Neural crest cell (in vitro differentiated cells): ENCODE measurements around the gene NAPEPLD. TPM values are rescaled to one million over a fixed set of nuclear protein-coding genes. Genes with fewer than 3 reads are reported as not detected.
"Not testable (repeated sequence)": the region's sequence is repeated elsewhere in the genome, so short reads cannot be mapped to it uniquely, and the experiment has no call there.

Source experiments
- DNase-seq: peaks from one replicate; pipeline ENCODE4 v3.0.0; 2021; ENCODE audit warnings: low read depth, mixed read lengths, low spot score
- H3K27ac Mint-ChIP-seq: one replicate; pipeline ENCODE4 v1.8.0; 2021; ENCODE audit warnings: mild to moderate bottlenecking, mixed read lengths; ENCODE audit not compliant: unreplicated experiment
- H3K27me3 Mint-ChIP-seq: 2 replicates; pipeline ENCODE4 v1.8.0; 2021; ENCODE audit warnings: low read depth, mild to moderate bottlenecking, mixed read lengths
- H3K36me3 Mint-ChIP-seq: 2 replicates; pipeline ENCODE4 v1.8.0; 2021; ENCODE audit warnings: low read depth, mild to moderate bottlenecking, mixed read lengths
- H3K4me1 Mint-ChIP-seq: 2 replicates; pipeline ENCODE4 v1.8.0; 2021; ENCODE audit warnings: mixed read lengths
- H3K4me3 Mint-ChIP-seq: one replicate; pipeline ENCODE4 v1.8.0; 2021; ENCODE audit warnings: mild to moderate bottlenecking, mixed read lengths
- H3K9me3 Mint-ChIP-seq: 2 replicates; pipeline ENCODE4 v1.8.0; 2021; ENCODE audit warnings: mixed read lengths
- total RNA-seq: library from RNA; stranded (reverse); gene quantifications from 2 replicates; pipeline ENCODE4 v1.2.1, GENCODE V29; 2021
- TF ChIP-seq, protein P1 (sequence below): fragments of 200-600 bp; sonication (generic); conservative IDR thresholded peaks from 2 replicates; pipeline ENCODE4 v1.5.0; 2021; ENCODE audit warnings: antibody characterized with exemption, mild to moderate bottlenecking

NAPEPLD gene
- total RNA-seq, 1 donor from 2014 or later: 15.0 TPM

DNA sequence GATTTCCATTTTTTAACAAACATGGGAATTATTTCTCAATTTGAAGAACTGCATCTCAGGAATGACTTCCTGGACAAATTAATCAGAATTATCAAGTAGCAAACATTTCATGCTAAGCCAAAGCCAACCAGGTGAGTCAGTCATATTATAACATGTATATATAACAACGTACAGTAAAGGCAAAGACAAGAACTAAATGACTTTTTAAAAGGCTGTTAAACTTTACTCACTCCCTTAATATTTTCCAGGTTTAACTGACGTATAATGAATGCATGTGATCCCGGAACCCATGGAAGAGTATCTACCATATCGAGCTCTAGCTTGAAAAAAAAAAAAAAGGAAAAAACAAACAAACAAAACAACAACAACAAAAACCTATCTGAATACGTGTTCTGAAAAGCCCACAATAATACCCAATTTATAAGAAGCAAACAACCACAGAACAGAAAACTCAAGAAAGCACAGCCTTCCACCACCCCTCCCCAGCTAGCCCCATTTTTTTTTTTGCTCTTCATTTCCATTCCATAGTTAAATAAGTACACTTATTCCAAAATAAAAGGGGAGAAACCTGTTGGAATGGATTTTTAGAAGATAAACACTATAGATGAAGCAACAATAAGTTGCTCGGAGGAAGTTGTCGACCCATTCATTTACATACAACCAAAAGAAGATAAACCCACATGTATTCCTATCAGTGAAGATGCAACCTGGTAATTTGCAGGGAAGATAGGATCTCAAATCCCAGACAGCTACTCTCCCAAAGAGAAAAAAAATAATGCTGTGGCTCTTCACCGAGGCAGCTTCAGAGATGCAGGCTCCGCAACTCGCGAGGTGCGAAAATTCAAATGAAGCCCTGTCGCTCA, 537 bp downstream of the NAPEPLD start:
- Mint-ChIP-seq H3K4me1 (peaks cover 41% of the 10 kb centered on the region), H3K4me3 (peak overlapping the region; percentile 94), H3K27ac (peak overlapping the region; percentile 98), H3K36me3 (peaks cover 5% of the 10 kb centered on the region), H3K9me3 (peaks cover 7% of the 10 kb centered on the region), H3K27me3 (no peaks in the 10 kb centered on the region)
- DNase-seq: no peak
- TF ChIP-seq, protein P1, sequence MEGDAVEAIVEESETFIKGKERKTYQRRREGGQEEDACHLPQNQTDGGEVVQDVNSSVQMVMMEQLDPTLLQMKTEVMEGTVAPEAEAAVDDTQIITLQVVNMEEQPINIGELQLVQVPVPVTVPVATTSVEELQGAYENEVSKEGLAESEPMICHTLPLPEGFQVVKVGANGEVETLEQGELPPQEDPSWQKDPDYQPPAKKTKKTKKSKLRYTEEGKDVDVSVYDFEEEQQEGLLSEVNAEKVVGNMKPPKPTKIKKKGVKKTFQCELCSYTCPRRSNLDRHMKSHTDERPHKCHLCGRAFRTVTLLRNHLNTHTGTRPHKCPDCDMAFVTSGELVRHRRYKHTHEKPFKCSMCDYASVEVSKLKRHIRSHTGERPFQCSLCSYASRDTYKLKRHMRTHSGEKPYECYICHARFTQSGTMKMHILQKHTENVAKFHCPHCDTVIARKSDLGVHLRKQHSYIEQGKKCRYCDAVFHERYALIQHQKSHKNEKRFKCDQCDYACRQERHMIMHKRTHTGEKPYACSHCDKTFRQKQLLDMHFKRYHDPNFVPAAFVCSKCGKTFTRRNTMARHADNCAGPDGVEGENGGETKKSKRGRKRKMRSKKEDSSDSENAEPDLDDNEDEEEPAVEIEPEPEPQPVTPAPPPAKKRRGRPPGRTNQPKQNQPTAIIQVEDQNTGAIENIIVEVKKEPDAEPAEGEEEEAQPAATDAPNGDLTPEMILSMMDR: no peak

DNA sequence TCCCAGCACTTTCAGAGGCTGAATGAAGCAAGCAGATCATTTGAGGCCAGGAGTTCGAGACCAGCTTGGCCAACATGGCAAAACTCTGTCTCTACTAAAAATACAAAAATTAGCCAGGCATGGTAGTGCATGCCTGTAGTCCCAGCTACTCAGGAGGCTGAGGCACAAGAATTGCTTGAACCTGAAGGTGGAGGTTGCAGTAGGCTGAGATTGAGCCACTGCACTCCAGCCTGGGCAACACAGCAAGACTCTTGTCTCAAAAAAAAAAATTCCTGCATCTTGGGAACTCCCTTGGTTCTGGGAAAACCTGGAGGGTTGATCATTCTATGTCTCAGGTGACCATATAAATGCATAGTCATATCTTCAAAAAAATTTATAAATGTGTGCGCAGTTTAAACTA, 4.1 kb downstream of the NAPEPLD start:
- Mint-ChIP-seq H3K4me3 (peak overlapping the region; percentile 36), H3K4me1 (peaks cover 34% of the 10 kb centered on the region), H3K36me3 (peaks cover 15% of the 10 kb centered on the region)
- not testable (repeated sequence) for DNase-seq, H3K9me3 Mint-ChIP-seq, H3K27ac Mint-ChIP-seq, H3K27me3 Mint-ChIP-seq

DNA sequence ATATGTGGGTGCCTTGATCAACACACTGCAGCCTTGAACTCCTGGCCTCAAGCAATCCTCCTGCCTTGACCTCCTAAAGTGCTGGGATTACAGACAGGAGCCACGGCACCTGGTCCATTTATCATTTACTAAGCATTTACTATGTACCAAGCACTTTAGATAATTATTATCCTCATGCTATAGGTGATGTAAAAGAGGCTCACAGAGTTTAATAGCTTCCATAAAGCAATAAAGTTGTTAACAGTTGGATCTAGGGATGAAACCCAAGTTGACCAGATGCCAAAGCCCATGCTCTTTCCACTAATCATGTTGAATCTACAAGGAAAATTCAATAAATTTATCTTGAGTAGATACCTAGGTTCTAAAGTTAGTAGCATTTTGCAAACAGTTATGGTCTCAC, 5.0 kb downstream of the NAPEPLD start:
- H3K27ac Mint-ChIP-seq: no peak overlapping the region
- TF ChIP-seq, protein P1: no peak
- no peak overlapping the region for H3K4me3 Mint-ChIP-seq
- H3K9me3 Mint-ChIP-seq: no peaks in the 10 kb centered on the region
- peaks cover 12% of the 10 kb centered on the region for H3K36me3 Mint-ChIP-seq
- H3K27me3 Mint-ChIP-seq: no peaks in the 10 kb centered on the region
- H3K4me1 Mint-ChIP-seq: peaks cover 30% of the 10 kb centered on the region
- no peak for DNase-seq

DNA sequence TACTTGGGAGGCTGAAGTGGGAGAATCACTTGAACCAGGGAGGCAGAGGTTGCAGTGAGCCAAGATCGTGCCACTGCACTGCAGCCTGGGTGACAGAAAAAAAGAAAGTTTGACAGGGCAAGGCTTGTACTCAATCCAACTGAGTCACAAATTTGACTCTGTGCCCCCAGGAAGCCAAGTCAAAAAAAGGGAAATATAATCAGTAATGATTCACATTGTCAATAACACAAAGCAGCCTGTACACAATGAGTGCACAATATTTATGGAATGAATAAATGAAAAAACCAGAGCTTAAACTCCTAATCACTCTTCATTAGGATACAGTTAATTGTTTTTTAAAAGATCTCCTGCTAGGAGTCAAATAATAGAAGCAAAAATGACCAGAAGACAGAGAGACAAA, 6.4 kb downstream of the NAPEPLD start:
- DNase-seq: no peak
- Mint-ChIP-seq H3K4me3 (no peak overlapping the region), H3K27ac (no peak overlapping the region), H3K4me1 (peaks cover 17% of the 10 kb centered on the region), H3K36me3 (peaks cover 12% of the 10 kb centered on the region), H3K9me3 (no peaks in the 10 kb centered on the region), H3K27me3 (no peaks in the 10 kb centered on the region)
- TF ChIP-seq, protein P1: no peak

DNA sequence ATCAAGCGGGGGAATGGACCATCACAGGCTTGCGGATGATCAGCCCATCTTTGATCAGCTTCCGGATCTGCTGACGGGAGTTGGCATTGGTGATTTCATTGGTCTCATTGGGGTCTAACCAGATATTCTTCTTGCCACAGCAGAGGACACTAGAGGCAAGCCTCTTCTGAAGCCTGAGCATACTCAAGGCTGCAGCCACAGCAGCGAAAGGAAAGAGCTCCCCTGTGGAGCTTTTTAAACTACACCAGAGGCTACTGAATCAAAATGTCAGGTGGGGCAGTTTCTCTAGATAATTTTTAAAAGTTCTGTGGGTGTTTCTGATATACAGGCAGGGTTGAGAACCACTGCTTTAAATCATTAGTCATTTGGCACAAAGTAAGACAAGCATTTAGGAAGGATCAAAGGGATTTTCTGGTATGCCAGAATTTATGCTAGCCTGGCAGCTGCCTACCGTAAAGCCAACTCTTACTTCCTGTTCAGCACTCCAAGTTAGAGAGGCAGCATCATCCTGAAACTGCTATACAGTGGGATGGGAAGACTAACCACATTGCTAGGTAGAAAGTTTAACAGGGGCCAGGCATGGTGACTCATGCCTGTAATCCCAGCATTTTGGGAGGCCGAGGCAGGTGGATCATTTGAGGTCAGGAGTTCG, 7.0 kb downstream of the NAPEPLD start:
- H3K36me3 Mint-ChIP-seq: peaks cover 12% of the 10 kb centered on the region
- no peaks in the 10 kb centered on the region for H3K9me3 Mint-ChIP-seq
- no peak overlapping the region for H3K27ac Mint-ChIP-seq
- TF ChIP-seq, protein P1: no peak
- no peaks in the 10 kb centered on the region for H3K27me3 Mint-ChIP-seq
- no peak for DNase-seq
- no peak overlapping the region for H3K4me3 Mint-ChIP-seq
- peaks cover 11% of the 10 kb centered on the region for H3K4me1 Mint-ChIP-seq

DNA sequence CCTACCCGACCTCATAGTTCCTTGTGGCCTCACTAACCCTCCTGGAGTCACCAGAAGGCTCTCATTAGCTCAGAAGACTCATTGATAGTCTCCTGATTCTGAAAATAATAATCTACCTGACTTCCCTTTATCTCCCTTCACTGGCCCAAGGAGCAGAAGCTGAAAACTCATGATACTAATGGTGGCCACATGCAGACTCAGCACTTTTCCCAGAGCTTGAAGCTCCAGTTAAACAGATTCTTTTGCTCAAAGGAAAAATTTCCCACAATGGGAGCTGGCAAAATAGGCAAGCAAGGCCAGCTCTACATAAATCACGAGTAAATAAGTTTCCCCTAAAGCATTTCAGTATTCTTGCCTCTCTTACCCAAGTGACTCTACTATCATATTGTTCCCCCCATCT, 8.2 kb downstream of the NAPEPLD start:
- H3K36me3 Mint-ChIP-seq: peaks cover 12% of the 10 kb centered on the region
- TF ChIP-seq, protein P1: no peak
- no peak overlapping the region for H3K27ac Mint-ChIP-seq
- H3K27me3 Mint-ChIP-seq: no peaks in the 10 kb centered on the region
- DNase-seq: no peak
- no peaks in the 10 kb centered on the region for H3K4me1 Mint-ChIP-seq
- no peak overlapping the region for H3K4me3 Mint-ChIP-seq
- H3K9me3 Mint-ChIP-seq: no peaks in the 10 kb centered on the region
